Stimulated activated CD4-positive, alpha-beta T cell treated with anti-CD3 and anti-CD28 coated beads, Interleukin-1b, Interleukin-23, amount 100 ng/mL, for 48 hours (primary cell): ENCODE measurements around the gene RC3H2.
A peak's percentile ranks its signal among the peaks of the same experiment; 100 is the strongest.
"Not testable (repeated sequence)": the region's sequence is repeated elsewhere in the genome, so short reads cannot be mapped to it uniquely, and the experiment has no call there.

Source experiments
- DNase-seq: peaks from one replicate; pipeline ENCODE4 v3.0.0-alpha.2; 2020

The RC3H2 gene

DNA sequence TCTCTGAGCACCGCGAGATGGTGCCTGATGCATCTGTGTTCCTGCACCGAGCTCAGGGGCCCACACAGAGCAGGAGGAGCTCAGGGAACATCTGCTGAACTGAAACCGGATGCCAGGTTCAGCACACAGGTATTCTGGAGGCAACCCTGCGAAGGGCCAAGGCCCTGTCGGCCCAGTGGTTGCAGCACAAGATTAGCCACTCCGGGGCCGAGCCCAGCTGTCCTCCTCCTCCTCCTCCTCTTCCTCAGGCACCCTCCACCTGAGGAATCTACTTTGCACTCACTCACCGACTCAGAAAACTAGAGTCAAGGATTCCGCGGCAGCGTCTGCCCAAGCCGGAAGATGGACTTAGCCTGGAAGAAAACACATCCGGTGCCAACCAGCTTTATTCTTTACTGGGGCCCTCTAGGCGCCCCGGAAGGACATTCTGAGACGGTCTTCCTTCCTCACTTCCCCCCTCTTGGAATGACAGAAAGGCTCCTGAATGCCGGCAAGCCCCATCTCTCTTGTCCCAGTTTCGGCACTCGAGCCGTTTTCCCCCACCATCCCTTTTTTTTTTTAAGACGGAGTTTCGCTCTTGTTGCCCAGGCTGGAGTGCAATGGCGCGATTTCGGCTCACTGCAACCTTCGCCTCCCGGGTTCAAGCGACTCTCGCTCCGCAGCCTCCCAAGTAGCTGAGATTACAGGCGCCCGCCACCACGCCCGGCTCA, 8.0 kb upstream of the RC3H2 start, which contains the start of gene ZBTB6:
TSS of gene ZBTB6 (minus strand) at position 360 of the 710 bp plus-strand sequence. CDS start 1,251 bp downstream, outside the sequence.
- DNase-seq: peak; percentile 85

DNA sequence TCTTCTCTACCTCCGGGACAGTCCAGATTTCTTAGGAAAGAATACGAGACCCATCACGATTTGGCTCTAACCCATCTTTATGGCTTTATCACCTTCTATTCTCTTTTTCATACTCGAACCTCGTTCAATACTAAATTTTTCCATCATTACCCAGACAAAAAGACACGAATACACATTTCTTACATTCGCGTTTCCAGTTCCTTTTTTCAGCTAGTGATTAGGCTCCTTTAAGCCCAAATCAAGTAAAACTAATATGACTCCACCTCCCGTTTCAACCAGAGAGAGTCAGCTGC, 7.5 kb upstream of the RC3H2 start:
- no peak for DNase-seq

- not testable (repeated sequence) for DNase-seq
Observed at GRCh38 chr9:122906122-122906521, 963 bp upstream of the RC3H2 start.

GRCh38 chr9:122904466-122904822, 715 bp downstream of the RC3H2 start:
- peak; percentile 22 for DNase-seq

- no peak for DNase-seq
Observed at GRCh38 chr9:122900791-122901190, 4.4 kb downstream of the RC3H2 start.

- DNase-seq: no peak
Observed at GRCh38 chr9:122897969-122898368, 7.2 kb downstream of the RC3H2 start.

DNA sequence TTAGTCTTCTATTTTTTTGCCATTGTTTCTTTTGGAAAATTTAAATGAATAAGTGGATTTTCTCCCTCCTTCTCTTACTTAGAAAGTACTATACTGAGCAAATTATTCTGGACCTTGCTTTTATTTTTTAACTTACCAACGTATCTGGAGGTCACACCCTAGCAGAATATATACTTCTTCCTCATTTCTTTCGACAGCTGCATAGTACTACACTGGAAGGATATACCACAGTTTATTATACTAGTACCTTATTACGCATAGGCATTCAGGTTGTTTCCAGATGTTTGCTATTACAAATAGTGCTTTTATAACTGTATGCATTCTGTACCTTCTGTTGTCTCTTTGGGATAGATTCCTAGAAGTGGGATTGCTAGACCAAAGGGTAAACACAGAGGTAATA, 16.7 kb downstream of the RC3H2 start:
- DNase-seq: no peak

DNA sequence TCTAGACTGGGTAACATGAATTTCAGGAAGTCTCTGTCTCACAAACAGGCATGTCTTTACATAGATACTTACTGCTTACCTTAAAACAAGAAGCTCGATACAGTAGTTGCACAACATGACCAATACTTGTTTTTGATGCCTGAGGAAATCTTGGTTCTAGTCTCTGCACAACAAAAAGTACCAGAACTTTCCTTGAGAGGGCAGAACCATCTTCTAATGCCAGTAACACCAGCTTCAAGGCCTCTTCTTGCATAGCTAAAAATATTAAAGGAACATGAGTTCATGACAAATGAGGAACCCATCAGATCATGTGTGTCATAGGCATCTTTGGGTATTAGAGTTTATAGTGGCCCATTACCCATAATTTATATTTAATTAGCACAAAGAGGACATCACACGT, 22.0 kb downstream of the RC3H2 start:
- DNase-seq: no peak

- no peak for DNase-seq
Observed at GRCh38 chr9:122879443-122879842, 25.7 kb downstream of the RC3H2 start.

GRCh38 chr9:122875523-122875922, 29.6 kb downstream of the RC3H2 start:
- no peak for DNase-seq

DNA sequence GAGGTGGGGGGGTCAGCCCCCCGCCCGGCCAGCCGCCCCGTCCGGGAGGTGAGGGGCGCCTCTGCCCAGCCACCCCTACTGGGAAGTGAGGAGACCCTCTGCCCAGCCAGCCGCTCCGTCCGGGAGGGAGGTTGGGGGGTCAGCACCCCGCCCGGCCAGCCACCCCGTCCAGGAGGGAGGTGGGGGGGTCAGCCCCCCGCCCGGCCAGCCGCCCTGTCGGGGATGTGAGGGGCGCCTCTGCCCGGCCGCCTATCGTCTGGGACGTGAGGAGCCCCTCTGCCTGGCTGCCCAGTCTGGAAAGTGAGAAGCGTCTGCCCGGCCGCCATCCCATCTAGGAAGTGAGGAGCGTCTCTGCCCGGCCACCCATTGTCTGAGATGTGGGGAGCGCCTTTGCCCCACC, 37.9 kb downstream of the RC3H2 start:
- not testable (repeated sequence) for DNase-seq

- DNase-seq: no peak
Observed at GRCh38 chr9:122866079-122866478, 39.1 kb downstream of the RC3H2 start.

- DNase-seq: no peak
Observed at GRCh38 chr9:122865300-122865699, 39.9 kb downstream of the RC3H2 start.

DNA sequence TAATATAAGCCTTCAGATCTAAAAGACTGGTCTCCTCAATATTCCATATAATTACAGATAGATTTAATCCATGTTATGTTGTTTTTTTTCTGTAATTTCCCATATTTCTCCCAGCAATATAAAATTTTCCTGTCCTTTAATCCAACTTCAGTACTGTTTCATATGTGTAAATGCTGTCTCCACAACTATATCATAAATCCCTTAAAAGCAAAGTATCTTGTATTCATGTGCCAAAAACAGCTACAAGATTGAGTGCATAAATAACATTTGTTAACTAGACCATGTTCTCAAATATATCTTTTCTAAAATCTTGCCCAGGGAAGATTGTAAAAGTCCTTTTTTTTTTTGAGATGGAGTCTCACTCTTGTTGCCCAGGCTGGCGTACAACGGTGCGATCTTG, 41.8 kb downstream of the RC3H2 start:
- no peak for DNase-seq

- no peak for DNase-seq
Observed at GRCh38 chr9:122860319-122861142, 44.6 kb downstream of the RC3H2 start.

GRCh38 chr9:122857815-122858214, 47.3 kb downstream of the RC3H2 start:
- no peak for DNase-seq

GRCh38 chr9:122852085-122852786, 52.9 kb downstream of the RC3H2 start:
- not testable (repeated sequence) for DNase-seq

DNA sequence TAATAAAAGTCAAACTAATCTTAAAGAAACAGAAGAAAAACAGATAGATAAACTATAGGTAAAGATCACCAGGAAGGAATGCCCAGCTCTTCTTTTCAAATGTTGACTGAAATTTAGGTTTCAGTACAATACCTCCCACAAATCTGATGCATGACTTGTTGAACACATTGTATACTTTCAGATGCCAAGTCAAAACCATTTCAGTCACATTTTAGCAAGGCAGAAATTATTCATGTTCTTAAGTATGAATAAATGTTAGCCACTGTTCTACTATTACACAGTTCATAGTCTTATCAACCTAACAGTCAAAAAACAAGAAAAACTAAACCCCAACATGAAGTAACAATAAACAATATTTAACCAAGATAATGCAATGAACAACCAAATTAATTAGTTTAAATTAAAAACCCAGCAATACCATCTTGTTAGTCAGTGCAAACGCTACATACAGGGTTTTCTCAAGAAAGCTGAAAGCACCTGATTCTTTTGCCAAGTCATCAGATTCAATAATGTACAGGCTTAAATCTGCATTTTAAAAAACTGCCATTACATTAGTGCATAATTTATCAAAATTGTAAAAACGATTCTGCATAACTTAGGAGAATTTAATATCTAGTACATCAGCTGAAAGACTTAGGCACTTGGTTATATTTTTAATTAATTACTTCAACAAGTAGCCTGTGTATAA, 56.8 kb downstream of the RC3H2 start:
- no peak for DNase-seq

- DNase-seq: no peak
Observed at GRCh38 chr9:122846371-122846940, 58.7 kb downstream of the RC3H2 start.

- DNase-seq: no peak
Observed at GRCh38 chr9:122845116-122845515, 60.0 kb downstream of the RC3H2 start.

DNA sequence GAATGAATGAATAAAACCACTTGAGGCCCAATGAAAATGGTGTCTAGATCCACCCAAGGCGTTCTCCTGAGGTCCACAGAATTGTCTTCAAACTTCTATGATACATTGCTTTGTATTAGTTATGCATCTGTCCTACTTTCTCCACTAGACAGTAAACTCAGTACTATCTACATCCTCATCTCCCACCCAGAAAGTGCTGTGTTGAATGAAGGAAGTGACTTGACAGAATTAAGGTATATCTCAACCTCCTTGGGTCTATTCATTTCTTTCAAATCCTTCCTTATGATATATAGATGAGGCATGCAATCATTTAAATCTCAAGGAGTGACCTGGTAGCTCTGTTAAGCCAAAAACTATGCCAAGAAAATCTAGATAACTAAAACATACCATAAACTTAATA, 61.0 kb downstream of the RC3H2 start:
- DNase-seq: no peak

- DNase-seq: no peak
Observed at GRCh38 chr9:122841501-122841900, 63.7 kb downstream of the RC3H2 start.

DNA sequence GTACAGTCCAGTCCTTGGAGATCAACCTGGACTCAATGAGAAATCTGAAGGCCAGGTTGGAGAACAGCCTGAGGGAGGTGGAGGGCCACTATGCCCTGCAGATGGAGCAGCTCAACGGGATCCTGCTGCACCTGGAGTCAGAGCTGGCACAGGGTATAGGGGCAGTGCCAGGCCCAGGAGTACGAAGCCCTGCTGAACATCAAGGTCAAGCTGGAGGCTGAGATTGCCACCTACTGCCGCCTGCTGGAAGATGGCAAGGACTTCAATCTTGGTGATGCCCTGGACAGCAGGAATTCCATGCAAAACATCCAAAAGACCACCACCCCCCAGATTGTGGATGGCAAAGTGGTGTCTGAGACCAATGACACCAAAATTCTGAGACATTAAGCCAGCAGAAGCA, 66.7 kb downstream of the RC3H2 start:
- not testable (repeated sequence) for DNase-seq
